GM12878 (cell line): ENCODE results near the gene UBE3D. TPM values are rescaled to one million over a fixed set of nuclear protein-coding genes. Genes with fewer than 3 reads are reported as not detected.

Source experiments
- ATAC-seq: fragments of 200-7000 bp; cut with Tn5 transposase; 3 replicates; pipeline ENCODE4 v1.9.1; 2020; ENCODE audit warnings: mild to moderate bottlenecking, moderate library complexity
- BruUV-seq: library from RNA; stranded (reverse); fragments of 400-500 nt; replicated peaks from 2 replicates; lab custom pipeline; 2021; lab: Mats Ljungman, UMichigan
- CTCF ChIA-PET: fragments of 300-600 bp; sonication (Branson Sonifier 250); formaldehyde crosslinking; extraction: SDS; loops from one replicate; lab custom pipeline; 2021; ENCODE audit warnings: inconsistent platforms; lab: Yijun Ruan, JAX
- POLR2A ChIA-PET: fragments of 350-600 bp; formaldehyde crosslinking; extraction: SDS; loops from one replicate; lab custom pipeline; 2021; ENCODE audit warnings: inconsistent platforms; lab: Charles Lee
- RAD21 ChIA-PET: fragments of 300-600 bp; sonication (Branson Sonifier 250); formaldehyde crosslinking; loops from one replicate; lab custom pipeline; 2023; ENCODE audit warnings: antibody characterized with exemption; ENCODE audit not compliant: unreplicated experiment; lab: Charles Lee
- SMC1A ChIA-PET: fragments of 300-600 bp; sonication (Branson Sonifier 250); formaldehyde crosslinking; loops from one replicate; lab custom pipeline; 2023; ENCODE audit not compliant: unreplicated experiment, uncharacterized antibody; lab: Charles Lee
- DNase-seq: peaks from one replicate; pipeline ENCODE4 v3.0.0-alpha.2; 2011; ENCODE audit warnings: low read depth, low spot score
- FAIRE-seq: peaks from 3 replicates; lab custom pipeline; 2011; peaks lifted over from hg19 to GRCh38; lab: Jason Lieb, UNC
- H2AFZ ChIP-seq: 2 replicates; pipeline ENCODE4 v1.6.0; 2011; ENCODE audit warnings: low read depth, low read length, control low read depth; ENCODE audit not compliant: control insufficient read depth
- H3K27ac ChIP-seq: 2 replicates; pipeline ENCODE4 v1.5.1; 2011; ENCODE audit warnings: control low read depth; ENCODE audit not compliant: control insufficient read depth, insufficient read depth
- H3K27me3 ChIP-seq, 2 experiments: replicated peaks in 1 of 2; 2 replicates each; pipeline versions ENCODE4 v1.6.0 to v1.6.1; 2011; ENCODE audit warnings: low read length in 1 of 2; ENCODE audit not compliant: control insufficient read depth in 2 of 2, insufficient read depth in 2 of 2
- H3K36me3 ChIP-seq, 2 experiments: 2 replicates each; pipeline ENCODE4 v1.5.1; 2011; ENCODE audit warnings: low read length in 1 of 2; ENCODE audit not compliant: control insufficient read depth in 2 of 2, insufficient read depth in 2 of 2
- H3K4me1 ChIP-seq: 2 replicates; pipeline ENCODE4 v1.6.1; 2011; ENCODE audit warnings: mild to moderate bottlenecking, low read length, moderate library complexity, mixed read lengths; ENCODE audit not compliant: control insufficient read depth, insufficient read depth
- H3K4me2 ChIP-seq: 2 replicates; pipeline ENCODE4 v1.6.0; 2011; ENCODE audit warnings: control low read depth; ENCODE audit not compliant: control insufficient read depth, insufficient read depth
- H3K4me3 ChIP-seq: fragments of 200-600 bp; sonication (generic); 2 replicates; pipeline ENCODE4 v1.5.1; 2016
- H3K79me2 ChIP-seq: 2 replicates; pipeline ENCODE4 v1.6.0; 2011; ENCODE audit warnings: low read length; ENCODE audit not compliant: control insufficient read depth, insufficient read depth
- H3K9ac ChIP-seq: 2 replicates; pipeline ENCODE4 v1.8.0; 2011; ENCODE audit warnings: low read length, control low read depth, mixed read lengths; ENCODE audit not compliant: control insufficient read depth, insufficient read depth
- H3K9me3 ChIP-seq: replicated peaks from 3 replicates; pipeline ENCODE4 v1.5.1; 2011; ENCODE audit warnings: mild to moderate bottlenecking, low read length; ENCODE audit not compliant: control insufficient read depth, insufficient read depth
- H4K20me1 ChIP-seq: 2 replicates; pipeline ENCODE4 v1.6.0; 2011; ENCODE audit not compliant: control insufficient read depth, insufficient read depth
- BACH1 ChIP-seq: fragments of 450-650 bp; IDR thresholded peaks from 2 replicates; pipeline ENCODE4 v1.6.1; 2017; ENCODE audit warnings: mild to moderate bottlenecking, borderline replicate concordance
- CHD1 ChIP-seq: IDR thresholded peaks from 2 replicates; pipeline ENCODE4 v1.6.1; 2012; ENCODE audit warnings: low read depth, low read length, improper control_type of control experiment
- EED ChIP-seq: sonication (generic); IDR thresholded peaks from 2 replicates; pipeline ENCODE4 v1.6.1; 2016; ENCODE audit warnings: antibody characterized with exemption, low read depth
- ELK1 ChIP-seq: IDR thresholded peaks from 2 replicates; pipeline ENCODE4 v1.6.1; 2012; ENCODE audit warnings: low read depth, low read length, improper control_type of control experiment
- GABPA ChIP-seq: IDR thresholded peaks from 2 replicates; pipeline ENCODE4 v1.6.1; 2014; ENCODE audit warnings: antibody characterized with exemption, low read depth, mild to moderate bottlenecking, inconsistent platforms
- LARP7 ChIP-seq: fragments of 450-650 bp; IDR thresholded peaks from 2 replicates; pipeline ENCODE4 v1.6.1; 2017; ENCODE audit warnings: mild to moderate bottlenecking
- MTA2 ChIP-seq: fragments of 450-650 bp; IDR thresholded peaks from 2 replicates; pipeline ENCODE4 v1.6.1; 2016; ENCODE audit warnings: low read depth, mild to moderate bottlenecking, moderate library complexity
- PRDM15 ChIP-seq: fragments of 450-650 bp; formaldehyde crosslinking; IDR thresholded peaks from 2 replicates; pipeline ENCODE4 v1.4.0; 2020; ENCODE audit warnings: mild to moderate bottlenecking, moderate library complexity
- WRNIP1 ChIP-seq: IDR thresholded peaks from 2 replicates; pipeline ENCODE4 v1.6.1; 2011; ENCODE audit warnings: low read depth, low read length, improper control_type of control experiment, borderline replicate concordance
- ZBTB11 ChIP-seq: fragments of 450-650 bp; formaldehyde crosslinking; IDR thresholded peaks from 2 replicates; pipeline ENCODE4 v1.5.0; 2022; ENCODE audit warnings: mild to moderate bottlenecking, missing genetic modification characterization
- WGBS: methylation state at CpG from one replicate; pipeline ENCODE4 v1.1.6; 2016; ENCODE audit warnings: low lambda C conversion rate; ENCODE audit not compliant: insufficient replicate concordance, insufficient coverage; ENCODE audit errors: missing lambda C conversion rate; 5-methylcytosine and 5-hydroxymethylcytosine counted together
- in situ Hi-C: fragments of 300-500 bp; cut with MboI; formaldehyde crosslinking; loops from 9 replicates; pipeline ENCODE4 v1.14.3; 2018; ENCODE audit warnings: mixed read lengths
- intact Hi-C: fragments of 100-400 bp; cut with micrococcal nuclease; formaldehyde crosslinking; loops from one replicate; pipeline ENCODE4 v1.14.2; 2022; ENCODE audit not compliant: unreplicated experiment
- polyA plus RNA-seq, 11 experiments: library from polyadenylated mRNA; depleted of rRNA in 4 of 11; unstranded in 6 of 11; stranded (reverse) in 5 of 11; fragments of >200 nt; fragmentation: Nextera tagmentation in 4 of 11; fragmentation: Illumina TruSeq in 1 of 11; extraction: Ambion mirVana in 4 of 11; extraction: Trizol in 1 of 11; gene quantifications; 1 replicate in 1 of 11; 2 replicates in 10 of 11; pipeline versions ENCODE4 v1.2.1 to v1.2.3, GENCODE V29; 2011 to 2016; ENCODE audit warnings: inconsistent platforms in 2 of 11, missing spikeins in 2 of 11, low read depth in 1 of 11
- total RNA-seq, 4 experiments: library from RNA; depleted of rRNA in 3 of 4; stranded (reverse); fragments of >200 nt in 3 of 4; fragmentation: Illumina TruSeq in 1 of 4; extraction: Trizol in 1 of 4; gene quantifications; 2 replicates each; pipeline versions ENCODE4 v1.2.1 to v1.2.3, GENCODE V29; 2013 to 2021

Gene UBE3D
- total and polyA plus RNA-seq, 10 of the 15 experiments (the other 5 are each of a cell fraction or from before 2014, with no cell fraction given), result 4.3 to 9.0 (median 7.5) TPM

- TF ChIP-seq ZBTB11 (CRISPR knock-in tag) (no peak), BACH1 (no peak)
These were observed 170.9 kb downstream of the UBE3D start (continued) for GRCh38 chr6:82894653-82895259.

- Histone ChIP-seq H3K4me3 (no peak overlapping the region), H4K20me1 (no peaks in the 10 kb centered on the region), H3K4me2 (no peak overlapping the region), H2AFZ (no peak overlapping the region), H3K79me2 (no peaks in the 10 kb centered on the region), H3K9me3 (no peaks in the 10 kb centered on the region), H3K4me1 (no peaks in the 10 kb centered on the region), H3K9ac (no peak overlapping the region), H3K27me3 (no peaks in the 10 kb centered on the region), H3K27ac (no peak overlapping the region), H3K36me3 (no peaks in the 10 kb centered on the region)
- CTCF ChIA-PET, result no interaction called here
- no TSS peak for BruUV-seq
- POLR2A ChIA-PET, result no interaction called here
- DNase-seq (no peak), FAIRE-seq (no peak), ATAC-seq (no peak)
- RAD21 ChIA-PET, result interaction anchor here (1.0 kb wide), 1 partner anchor 618 kb away, joined by 3 read pairs; no protein-coding TSS in a partner anchor
- intact Hi-C loops, result no loop called here
- in situ Hi-C loops, result no loop called here
- 87% methylated on average over 9 of the region's 9 CpGs for WGBS
- SMC1A ChIA-PET, result no interaction called here
- TF ChIP-seq LARP7 (no peak), PRDM15 (CRISPR knock-in tag) (no peak), MTA2 (no peak), CHD1 (no peak), EED (no peak), ELK1 (no peak), WRNIP1 (no peak), GABPA (no peak)
These were observed 171.6 kb downstream of the UBE3D start for GRCh38 chr6:82893889-82894652.
